K562 (cell line): ENCODE measurements around the gene USP37. TPM values are rescaled to one million over a fixed set of nuclear protein-coding genes. Genes with fewer than 3 reads are reported as not detected.

Experiments used
- ATAC-seq: fragments of 200-7000 bp; cut with Tn5 transposase; 3 replicates; pipeline ENCODE4 v1.9.1; 2020; ENCODE audit warnings: moderate library complexity
- BruUV-seq: library from RNA; stranded (reverse); fragments of 400-500 nt; replicated peaks from 2 replicates; lab custom pipeline; 2021; lab: Mats Ljungman, UMichigan
- CTCF ChIA-PET: fragments of 300-600 bp; formaldehyde crosslinking; extraction: SDS; loops from one replicate; lab custom pipeline; 2021; ENCODE audit warnings: low intra/inter-chr PET ratio; lab: Yijun Ruan, JAX
- POLR2A ChIA-PET: fragments of 300-600, 350-650 bp; sonication (Branson Sonifier 250); formaldehyde crosslinking; extraction: SDS; loops from one replicate; lab custom pipeline; 2021; ENCODE audit warnings: antibody characterized with exemption, inconsistent platforms; lab: Yijun Ruan, JAX
- DNase-seq, 4 experiments: peaks; one replicate each; pipeline versions ENCODE4 v3.0.0 to v3.0.0-alpha.2; 2011 to 2018; ENCODE audit warnings: low spot score in 3 of 4, mixed read lengths in 3 of 4; ENCODE audit errors: extremely low read depth in 1 of 4
- FAIRE-seq: peaks from 2 replicates; lab custom pipeline; 2011; peaks lifted over from hg19 to GRCh38; lab: Jason Lieb, UNC
- H2AFZ ChIP-seq: 2 replicates; pipeline ENCODE4 v1.6.0; 2011; ENCODE audit warnings: low read depth, low read length, control low read depth, inconsistent platforms
- H3K27ac ChIP-seq: fragments of 200-600 bp; 3 replicates; pipeline ENCODE4 v1.8.0; 2011; ENCODE audit warnings: low read depth, mild to moderate bottlenecking, control low read depth, inconsistent platforms, low read length, moderate library complexity, mixed read lengths; ENCODE audit errors: extremely low read depth
- H3K27me3 ChIP-seq, 2 experiments: fragments of 300-600 bp in 1 of 2; 2 replicates in 1 of 2; 3 replicates in 1 of 2; pipeline versions ENCODE4 v1.6.0 to v1.8.0; 2011; ENCODE audit warnings: inconsistent platforms in 2 of 2, low read length in 2 of 2, mild to moderate bottlenecking in 1 of 2, mixed read lengths in 1 of 2, moderate library complexity in 1 of 2; ENCODE audit not compliant: control insufficient read depth in 2 of 2, insufficient read depth in 2 of 2
- H3K36me3 ChIP-seq: fragments of 300-600 bp; 3 replicates; pipeline ENCODE4 v1.8.0; 2011; ENCODE audit warnings: mild to moderate bottlenecking, low read length, inconsistent platforms; ENCODE audit not compliant: control insufficient read depth, insufficient read depth
- H3K4me1 ChIP-seq, 2 experiments: fragments of 200-600 bp in 1 of 2; replicated peaks in 1 of 2; 2 replicates in 1 of 2; 3 replicates in 1 of 2; pipeline versions ENCODE4 v1.5.1 to v1.8.0; 2011; ENCODE audit warnings: inconsistent platforms in 2 of 2, low read length in 2 of 2, mild to moderate bottlenecking in 1 of 2, mixed read lengths in 1 of 2, moderate library complexity in 1 of 2; ENCODE audit not compliant: control insufficient read depth in 2 of 2, insufficient read depth in 2 of 2
- H3K4me2 ChIP-seq: 2 replicates; pipeline ENCODE4 v1.6.1; 2011; ENCODE audit warnings: low read length, control low read depth, inconsistent platforms, mixed read lengths; ENCODE audit not compliant: insufficient read depth
- H3K4me3 ChIP-seq: fragments of 200-600 bp; sonication (generic), shearing (Covaris generic); 2 replicates; pipeline ENCODE4 v1.5.1; 2016; ENCODE audit warnings: control low read depth, inconsistent platforms
- H3K79me2 ChIP-seq: fragments of 200-600 bp; 3 replicates; pipeline ENCODE4 v1.8.0; 2011; ENCODE audit warnings: low read length, inconsistent platforms; ENCODE audit not compliant: control insufficient read depth, insufficient read depth
- H3K9ac ChIP-seq, 2 experiments: 2 replicates each; pipeline versions ENCODE4 v1.6.0 to v1.6.1; 2011; ENCODE audit warnings: low read depth in 2 of 2, low read length in 2 of 2, control low read depth in 1 of 2, inconsistent platforms in 1 of 2, mild to moderate bottlenecking in 1 of 2, mixed read lengths in 1 of 2; ENCODE audit not compliant: insufficient read depth in 1 of 2
- H3K9me1 ChIP-seq: one replicate; pipeline ENCODE4 v1.6.0; 2011; ENCODE audit warnings: inconsistent platforms, mild to moderate bottlenecking, low read length, moderate library complexity; ENCODE audit not compliant: control insufficient read depth, insufficient read depth
- H3K9me3 ChIP-seq: replicated peaks from 2 replicates; pipeline ENCODE4 v1.5.1; 2011; ENCODE audit warnings: low read depth, low read length, inconsistent platforms; ENCODE audit not compliant: control insufficient read depth, insufficient read depth
- H4K20me1 ChIP-seq: replicated peaks from 2 replicates; pipeline ENCODE4 v1.6.1; 2011; ENCODE audit warnings: low read length, inconsistent platforms, mixed read lengths; ENCODE audit not compliant: control insufficient read depth, insufficient read depth
- GABPB2 ChIP-seq: fragments of 250-450 bp; sonication (Bioruptor Pico); conservative IDR thresholded peaks from 2 replicates; pipeline ENCODE4 v1.5.1; 2021; ENCODE audit warnings: mild to moderate bottlenecking
- NCOR1 ChIP-seq: fragments of 450-650 bp; IDR thresholded peaks from 2 replicates; pipeline ENCODE4 v1.6.1; 2016; ENCODE audit warnings: mild to moderate bottlenecking, moderate library complexity
- SMARCA4 ChIP-seq: fragments of 450-650 bp; IDR thresholded peaks from 2 replicates; pipeline ENCODE4 v1.6.1; 2016
- TFAM ChIP-seq: fragments of 250-450 bp; sonication (Bioruptor Pico); conservative IDR thresholded peaks from 2 replicates; pipeline ENCODE4 v1.5.0; 2021; ENCODE audit warnings: mild to moderate bottlenecking, moderate library complexity
- ZKSCAN1 ChIP-seq: fragments of 150-350 bp; IDR thresholded peaks from 2 replicates; pipeline ENCODE4 v1.6.1; 2016; ENCODE audit warnings: low read depth, low read length
- ZNF431 ChIP-seq: sonication (generic); formaldehyde crosslinking; IDR thresholded peaks from 2 replicates; pipeline ENCODE4 v1.8.0; 2022; ENCODE audit warnings: mild to moderate bottlenecking, missing genetic modification reagents
- ZNF695 ChIP-seq: fragments of 450-650 bp; formaldehyde crosslinking; IDR thresholded peaks from 2 replicates; pipeline ENCODE4 v1.4.0; 2020; ENCODE audit warnings: mild to moderate bottlenecking, moderate library complexity
- WGBS: fragments of 100-300 bp; shearing (Covaris generic); methylation state at CpG from one replicate; pipeline ENCODE4 v1.1.6; 2016; ENCODE audit warnings: low coverage, mixed read lengths; ENCODE audit not compliant: insufficient coverage; ENCODE audit errors: missing lambda C conversion rate; 5-methylcytosine and 5-hydroxymethylcytosine counted together
- in situ Hi-C: fragments of 300-500 bp; cut with MboI; formaldehyde crosslinking; loops from 4 replicates; pipeline ENCODE4 v1.15.0; 2018; ENCODE audit warnings: inconsistent platforms, mixed read lengths
- intact Hi-C: fragments of 100-400 bp; cut with micrococcal nuclease; formaldehyde crosslinking; loops from 2 replicates; pipeline ENCODE4 v1.14.2; 2022
- polyA plus RNA-seq, 8 experiments: library from polyadenylated mRNA; depleted of rRNA in 4 of 8; stranded (reverse) in 5 of 8; unstranded in 3 of 8; fragments of >200 nt; fragmentation: Nextera tagmentation in 2 of 8; fragmentation: Illumina TruSeq in 1 of 8; extraction: Ambion mirVana in 2 of 8; extraction: Trizol in 1 of 8; gene quantifications; 2 replicates each; pipeline versions ENCODE4 v1.2.1 to v1.2.3, GENCODE V29; 2011 to 2014; ENCODE audit warnings: inconsistent platforms in 1 of 8, missing spikeins in 1 of 8
- total RNA-seq, 7 experiments: library from RNA; depleted of rRNA in 6 of 7; stranded (reverse); fragments of >200 nt in 6 of 7; fragmentation: Illumina TruSeq in 2 of 7; extraction: Trizol in 2 of 7; gene quantifications; 2 replicates each; pipeline versions ENCODE4 v1.2.1 to v1.2.3, GENCODE V29; 2011 to 2021; ENCODE audit warnings: low replicate concordance in 1 of 7
- TF ChIP-seq, protein P1 (sequence below): fragments of 450-650 bp; formaldehyde crosslinking; IDR thresholded peaks from 2 replicates; pipeline ENCODE4 v1.4.0; 2020; ENCODE audit warnings: mild to moderate bottlenecking, moderate library complexity
- TF ChIP-seq, protein P2 (sequence below): fragments of 450-650 bp; formaldehyde crosslinking; IDR thresholded peaks from 2 replicates; pipeline ENCODE4 v1.4.0; 2020; ENCODE audit warnings: mild to moderate bottlenecking, mixed read lengths

The USP37 gene
- total and polyA plus RNA-seq, 9 of the 15 experiments (the other 6 are each of a cell fraction or from before 2014, with no cell fraction given): 2.0 to 14.2 (median 8.5) TPM

DNA sequence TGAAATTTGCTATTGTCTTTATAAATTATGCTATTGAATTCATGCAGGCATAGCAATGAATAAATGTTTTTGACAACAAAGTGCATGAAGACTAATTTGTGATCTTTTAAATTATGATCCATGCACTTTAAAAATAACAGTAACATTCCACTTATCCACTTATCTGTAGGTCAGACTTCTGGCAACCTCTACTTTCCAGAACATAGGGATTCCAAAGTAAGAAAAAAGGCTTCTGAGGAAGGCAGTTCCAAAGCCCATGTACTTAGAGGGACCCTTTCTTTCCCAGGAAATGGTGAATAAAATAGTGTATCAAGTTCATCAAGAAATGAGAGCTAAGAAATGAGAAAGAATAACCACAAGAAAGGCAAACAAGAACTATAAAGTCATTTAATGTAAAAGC lies 90.9 kb downstream of the USP37 start (continued):
- TF ChIP-seq, protein P1, sequence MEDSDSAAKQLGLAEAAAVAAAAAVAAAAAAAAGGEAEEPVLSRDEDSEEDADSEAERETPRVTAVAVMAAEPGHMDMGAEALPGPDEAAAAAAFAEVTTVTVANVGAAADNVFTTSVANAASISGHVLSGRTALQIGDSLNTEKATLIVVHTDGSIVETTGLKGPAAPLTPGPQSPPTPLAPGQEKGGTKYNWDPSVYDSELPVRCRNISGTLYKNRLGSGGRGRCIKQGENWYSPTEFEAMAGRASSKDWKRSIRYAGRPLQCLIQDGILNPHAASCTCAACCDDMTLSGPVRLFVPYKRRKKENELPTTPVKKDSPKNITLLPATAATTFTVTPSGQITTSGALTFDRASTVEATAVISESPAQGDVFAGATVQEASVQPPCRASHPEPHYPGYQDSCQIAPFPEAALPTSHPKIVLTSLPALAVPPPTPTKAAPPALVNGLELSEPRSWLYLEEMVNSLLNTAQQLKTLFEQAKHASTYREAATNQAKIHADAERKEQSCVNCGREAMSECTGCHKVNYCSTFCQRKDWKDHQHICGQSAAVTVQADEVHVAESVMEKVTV (CRISPR knock-in tag): no peak
- TF ChIP-seq ZKSCAN1 (no peak), GABPB2 (no peak), ZNF695 (CRISPR knock-in tag) (no peak)
- TF ChIP-seq, all 486 proteins: peak for 0

DNA sequence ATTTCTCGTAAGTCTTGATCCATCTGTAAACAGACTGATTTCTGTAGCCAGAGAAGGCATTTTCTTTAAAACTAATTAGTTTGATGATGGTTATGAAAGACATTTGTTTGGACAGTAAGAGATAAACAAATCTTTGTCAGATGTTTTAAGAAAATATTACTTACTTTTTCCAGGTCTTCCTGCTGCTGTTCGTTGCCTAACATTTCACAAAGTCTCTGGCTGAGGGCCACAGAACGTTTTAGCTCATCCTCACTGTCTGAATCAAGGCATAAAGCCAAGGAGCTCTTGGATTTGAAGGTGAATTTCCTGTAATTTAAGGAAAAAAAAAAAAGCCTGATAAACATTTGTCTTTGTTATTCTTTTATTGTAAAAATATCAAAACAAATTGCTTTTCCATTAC lies 91.5 kb downstream of the USP37 start:
- Histone ChIP-seq H3K79me2 (no peaks in the 10 kb centered on the region), H4K20me1 (no peaks in the 10 kb centered on the region), H2AFZ (no peak overlapping the region), H3K4me3 (no peak overlapping the region), H3K9me1 (no peaks in the 10 kb centered on the region), H3K4me1 (no peaks in the 10 kb centered on the region; a peak in 1 of 5 replicates), H3K9me3 (no peaks in the 10 kb centered on the region), H3K27me3 (no peaks in the 10 kb centered on the region), H3K27ac (no peak overlapping the region), H3K9ac (no peak overlapping the region), H3K36me3 (peaks cover 73% of the 10 kb centered on the region), H3K4me2 (no peak overlapping the region)
- intact Hi-C loops (no loop called here), in situ Hi-C loops (no loop called here)
- ATAC-seq: no peak
- WGBS: 56% methylated on average over 2 of the region's 3 CpGs
- no TSS peak for BruUV-seq
- ChIA-PET POLR2A (interaction anchor here (1.0 kb wide), 1 partner anchor 20 kb away, joined by 3 read pairs; no protein-coding TSS in a partner anchor), CTCF (interaction anchor here (0.7 kb wide), 1 partner anchor 234 kb away, joined by 3 read pairs; no protein-coding TSS in a partner anchor)
- no peak for DNase-seq
- FAIRE-seq: no peak
- TF ChIP-seq SMARCA4 (no peak), TFAM (no peak), ZNF431 (CRISPR knock-in tag) (no peak), NCOR1 (no peak)
- TF ChIP-seq, protein P2, sequence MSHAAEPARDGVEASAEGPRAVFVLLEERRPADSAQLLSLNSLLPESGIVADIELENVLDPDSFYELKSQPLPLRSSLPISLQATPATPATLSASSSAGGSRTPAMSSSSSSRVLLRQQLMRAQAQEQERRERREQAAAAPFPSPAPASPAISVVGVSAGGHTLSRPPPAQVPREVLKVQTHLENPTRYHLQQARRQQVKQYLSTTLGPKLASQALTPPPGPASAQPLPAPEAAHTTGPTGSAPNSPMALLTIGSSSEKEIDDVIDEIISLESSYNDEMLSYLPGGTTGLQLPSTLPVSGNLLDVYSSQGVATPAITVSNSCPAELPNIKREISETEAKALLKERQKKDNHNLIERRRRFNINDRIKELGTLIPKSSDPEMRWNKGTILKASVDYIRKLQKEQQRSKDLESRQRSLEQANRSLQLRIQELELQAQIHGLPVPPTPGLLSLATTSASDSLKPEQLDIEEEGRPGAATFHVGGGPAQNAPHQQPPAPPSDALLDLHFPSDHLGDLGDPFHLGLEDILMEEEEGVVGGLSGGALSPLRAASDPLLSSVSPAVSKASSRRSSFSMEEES (CRISPR knock-in tag): no peak
